Measurements from ENCODE around the gene HEBP2. TPM values are rescaled to one million over a fixed set of nuclear protein-coding genes. Genes with fewer than 3 reads are reported as not detected.

Gene HEBP2
- polyA plus RNA-seq, 2 of the 4 experiments (the other 2 are of a cell fraction), result 18.0 to 22.1 TPM

GRCh38 chr6:138372711-138373463 lies 31.1 kb upstream of the HEBP2 start:
- POLR2A ChIA-PET, result no interaction called here
- Histone ChIP-seq H3K4me2 (peak overlapping the region; percentile 72; the same call in 2 of the 3 replicates), H3K4me1 (peaks cover 22% of the 10 kb centered on the region), H3K27ac (no peak overlapping the region), H3K9me3 (no peaks in the 10 kb centered on the region), H3K4me3 (no peak overlapping the region)
- CTCF ChIA-PET, result interaction anchor here (1.8 kb wide), 1 partner anchor 31 kb away, joined by 4 read pairs; the partner anchor contains the start of gene HEBP2
- peak in 1 of 2 experiments; percentile 49; a peak in 1 of 6 replicates for ATAC-seq
- FAIRE-seq, result no peak
- DNase-seq (ENCODE audit: low read depth in 1 of 2, low spot score in 1 of 2), result peak in 1 of 2 experiments; percentile 10
- TF ChIP-seq CHD2 (IDR thresholded peaks at IDR 0.05; ENCODE audit: low read length, partially characterized antibody) (no peak), REST (IDR thresholded peaks at IDR 0.05) (no peak), SREBF2 (IDR thresholded peaks at IDR 0.05) (no peak), ELK1 (IDR thresholded peaks at IDR 0.05; ENCODE audit: low read depth, low read length) (no peak), CHD4 (IDR thresholded peaks at IDR 0.05; ENCODE audit: borderline replicate concordance) (no peak), HES2 (IDR thresholded peaks at IDR 0.05) (no peak), HOXA7 (CRISPR knock-in tag; IDR thresholded peaks at IDR 0.05) (no peak), USF2 (IDR thresholded peaks at IDR 0.05) (no peak)

GRCh38 chr6:138374230-138374629 lies 29.8 kb upstream of the HEBP2 start:
- no peak overlapping the region for H3K27ac ChIP-seq
- POLR2A ChIA-PET, result no interaction called here
- no peak for ATAC-seq

More at GRCh38 chr6:138374230-138374629, 29.8 kb upstream of the HEBP2 start:
- no peak overlapping the region for H3K4me3 ChIP-seq
- no peak overlapping the region for H3K4me2 ChIP-seq
- FAIRE-seq (no peak), DNase-seq (ENCODE audit: low read depth in 1 of 2, low spot score in 1 of 2) (no peak)
- peaks cover 22% of the 10 kb centered on the region for H3K4me1 ChIP-seq
- CTCF ChIA-PET, result interaction anchor here (0.6 kb wide), 1 partner anchor 11 kb away, joined by 3 read pairs; no protein-coding TSS in a partner anchor
- H3K9me3 ChIP-seq, result no peaks in the 10 kb centered on the region
- TF ChIP-seq PHF8 (IDR thresholded peaks at IDR 0.05; ENCODE audit: borderline replicate concordance, low read depth), result no peak
- no peak for TF ChIP-seq HMGXB4 (CRISPR knock-in tag; IDR thresholded peaks at IDR 0.05; ENCODE audit: borderline replicate concordance)
- TF ChIP-seq TP53 (CRISPR knock-in tag; IDR thresholded peaks at IDR 0.05), result no peak
- TF ChIP-seq TFCP2L1 (CRISPR knock-in tag; IDR thresholded peaks at IDR 0.05), result no peak
- no peak for TF ChIP-seq SREBF2 (IDR thresholded peaks at IDR 0.05)
- TF ChIP-seq RARB (CRISPR knock-in tag; IDR thresholded peaks at IDR 0.05), result no peak
- TF ChIP-seq FOXS1 (CRISPR knock-in tag; IDR thresholded peaks at IDR 0.05), result no peak
- TF ChIP-seq HOXB5 (CRISPR knock-in tag; IDR thresholded peaks at IDR 0.05), result no peak
- TF ChIP-seq EHMT2 (IDR thresholded peaks at IDR 0.05; ENCODE audit: low read depth), result no peak
- TF ChIP-seq MAX (IDR thresholded peaks at IDR 0.05), result no peak
